Nephron progenitor cell (in vitro differentiated cells): Measurements from ENCODE around the gene PLXNC1.
A peak's percentile ranks its signal among the peaks of the same experiment; 100 is the strongest.

Source experiments
- DNase-seq: peaks from one replicate; pipeline ENCODE4 v3.0.0; 2021
- H3K27ac Mint-ChIP-seq: 2 replicates; pipeline ENCODE4 v1.8.0; 2021; ENCODE audit warnings: mild to moderate bottlenecking, moderate library complexity, mixed read lengths
- H3K27me3 Mint-ChIP-seq: 2 replicates; pipeline ENCODE4 v1.8.0; 2021; ENCODE audit warnings: mild to moderate bottlenecking, low read depth, mixed read lengths; ENCODE audit not compliant: poor library complexity
- H3K36me3 Mint-ChIP-seq: 2 replicates; pipeline ENCODE4 v1.8.0; 2021; ENCODE audit warnings: low read depth, mixed read lengths
- H3K4me1 Mint-ChIP-seq: 2 replicates; pipeline ENCODE4 v1.8.0; 2021; ENCODE audit warnings: mixed read lengths
- H3K4me3 Mint-ChIP-seq: 2 replicates; pipeline ENCODE4 v1.8.0; 2021; ENCODE audit warnings: mild to moderate bottlenecking, moderate library complexity, mixed read lengths
- H3K9me3 Mint-ChIP-seq: 2 replicates; pipeline ENCODE4 v1.8.0; 2021; ENCODE audit warnings: mild to moderate bottlenecking, moderate library complexity, mixed read lengths
- TF ChIP-seq, protein P1 (sequence below): fragments of 200-600 bp; sonication (generic); IDR thresholded peaks from 2 replicates; pipeline ENCODE4 v1.5.0; 2021; ENCODE audit warnings: antibody characterized with exemption

The PLXNC1 gene

DNA sequence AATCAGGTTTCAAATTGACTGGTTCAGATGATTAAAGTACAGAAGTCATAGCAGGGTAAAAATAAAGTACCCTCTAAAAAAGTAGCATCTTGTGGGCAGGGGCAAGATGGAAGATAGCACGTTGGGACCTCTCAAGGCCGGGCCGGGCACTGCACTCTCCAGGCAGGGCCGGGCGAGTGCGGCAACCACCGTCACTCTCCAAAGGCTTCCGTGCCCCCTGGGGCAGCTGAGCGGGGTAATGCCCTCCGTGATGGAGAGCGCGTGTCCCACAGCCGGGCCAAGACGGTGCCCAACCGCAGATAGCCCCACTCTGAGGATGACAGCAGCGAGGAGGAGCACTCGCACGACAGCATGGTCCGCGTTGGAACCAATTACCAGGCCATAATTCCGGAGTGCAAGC is 8.6 kb upstream of the PLXNC1 start:
- Mint-ChIP-seq H3K4me1 (no peaks in the 10 kb centered on the region), H3K27me3 (peaks cover 25% of the 10 kb centered on the region), H3K4me3 (no peak overlapping the region), H3K36me3 (no peaks in the 10 kb centered on the region), H3K27ac (no peak overlapping the region), H3K9me3 (no peaks in the 10 kb centered on the region)
- TF ChIP-seq, protein P1, sequence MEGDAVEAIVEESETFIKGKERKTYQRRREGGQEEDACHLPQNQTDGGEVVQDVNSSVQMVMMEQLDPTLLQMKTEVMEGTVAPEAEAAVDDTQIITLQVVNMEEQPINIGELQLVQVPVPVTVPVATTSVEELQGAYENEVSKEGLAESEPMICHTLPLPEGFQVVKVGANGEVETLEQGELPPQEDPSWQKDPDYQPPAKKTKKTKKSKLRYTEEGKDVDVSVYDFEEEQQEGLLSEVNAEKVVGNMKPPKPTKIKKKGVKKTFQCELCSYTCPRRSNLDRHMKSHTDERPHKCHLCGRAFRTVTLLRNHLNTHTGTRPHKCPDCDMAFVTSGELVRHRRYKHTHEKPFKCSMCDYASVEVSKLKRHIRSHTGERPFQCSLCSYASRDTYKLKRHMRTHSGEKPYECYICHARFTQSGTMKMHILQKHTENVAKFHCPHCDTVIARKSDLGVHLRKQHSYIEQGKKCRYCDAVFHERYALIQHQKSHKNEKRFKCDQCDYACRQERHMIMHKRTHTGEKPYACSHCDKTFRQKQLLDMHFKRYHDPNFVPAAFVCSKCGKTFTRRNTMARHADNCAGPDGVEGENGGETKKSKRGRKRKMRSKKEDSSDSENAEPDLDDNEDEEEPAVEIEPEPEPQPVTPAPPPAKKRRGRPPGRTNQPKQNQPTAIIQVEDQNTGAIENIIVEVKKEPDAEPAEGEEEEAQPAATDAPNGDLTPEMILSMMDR: no peak
- DNase-seq: no peak

DNA sequence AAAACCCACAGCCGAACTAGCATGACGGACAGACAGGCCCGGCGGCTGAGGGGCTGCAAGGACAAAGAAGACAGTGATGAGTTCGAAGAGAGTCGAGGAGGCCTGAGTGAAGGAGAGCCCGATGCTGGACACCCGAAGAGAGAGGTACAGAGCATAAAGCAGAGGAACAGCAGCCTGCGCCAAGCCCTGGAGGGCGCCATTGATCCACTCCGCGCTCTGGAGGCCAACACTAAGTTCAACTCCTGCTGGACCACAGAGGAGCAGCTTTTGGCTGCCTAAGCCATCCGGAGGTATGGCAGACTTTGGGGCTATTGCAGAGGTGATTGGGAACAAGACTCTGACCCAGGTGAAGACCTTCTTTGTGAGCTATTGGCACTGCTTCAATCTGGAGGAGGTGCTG is 7.8 kb upstream of the PLXNC1 start:
- no peaks in the 10 kb centered on the region for H3K4me1 Mint-ChIP-seq
- no peak overlapping the region for H3K4me3 Mint-ChIP-seq
- no peaks in the 10 kb centered on the region for H3K36me3 Mint-ChIP-seq
- peaks cover 33% of the 10 kb centered on the region for H3K27me3 Mint-ChIP-seq
- TF ChIP-seq, protein P1: peak; percentile 41
- DNase-seq: peak; percentile 40
- no peaks in the 10 kb centered on the region for H3K9me3 Mint-ChIP-seq
- no peak overlapping the region for H3K27ac Mint-ChIP-seq

DNA sequence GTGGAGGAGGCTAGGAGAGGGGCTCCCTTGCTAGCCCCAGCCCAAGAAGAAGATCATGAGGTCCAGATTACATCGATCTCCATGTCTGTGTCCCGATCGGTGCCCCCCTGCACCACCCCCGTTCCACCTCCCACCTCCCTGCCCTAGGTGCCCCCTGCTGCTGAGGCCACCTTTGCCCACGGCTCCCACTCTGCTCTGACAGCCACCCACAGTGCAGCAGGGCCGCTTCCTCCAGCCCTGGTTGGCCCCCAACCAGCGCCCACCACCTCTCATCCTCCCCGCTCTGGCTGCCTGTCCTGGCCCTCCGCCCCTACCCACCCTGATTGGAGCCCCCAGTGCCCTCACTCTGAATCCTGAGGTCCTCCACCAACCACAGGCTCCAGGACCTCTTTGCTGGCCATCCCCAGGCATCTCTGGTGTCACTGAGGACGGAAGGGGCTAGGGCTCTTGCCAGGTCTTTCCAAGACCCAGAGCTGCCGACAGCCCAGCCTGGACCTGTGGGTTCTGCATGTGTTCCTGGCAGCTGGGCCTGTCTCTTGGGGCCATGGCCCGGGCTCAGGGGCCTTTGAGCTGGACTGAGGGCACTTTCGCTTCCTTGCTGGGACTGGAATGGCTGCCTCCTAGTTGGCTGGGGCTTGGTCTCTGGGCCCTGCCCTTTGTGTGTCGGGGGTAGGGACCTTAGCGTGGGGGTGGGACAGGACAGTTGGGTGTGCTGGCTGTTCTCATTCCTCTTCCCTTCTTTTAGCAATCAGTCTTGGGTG is 7.2 kb upstream of the PLXNC1 start:
- H3K4me1 Mint-ChIP-seq: no peaks in the 10 kb centered on the region
- no peak for DNase-seq
- TF ChIP-seq, protein P1: no peak
- H3K4me3 Mint-ChIP-seq: no peak overlapping the region
- no peaks in the 10 kb centered on the region for H3K9me3 Mint-ChIP-seq
- H3K36me3 Mint-ChIP-seq: no peaks in the 10 kb centered on the region
- H3K27ac Mint-ChIP-seq: no peak overlapping the region
- peaks cover 39% of the 10 kb centered on the region for H3K27me3 Mint-ChIP-seq

DNA sequence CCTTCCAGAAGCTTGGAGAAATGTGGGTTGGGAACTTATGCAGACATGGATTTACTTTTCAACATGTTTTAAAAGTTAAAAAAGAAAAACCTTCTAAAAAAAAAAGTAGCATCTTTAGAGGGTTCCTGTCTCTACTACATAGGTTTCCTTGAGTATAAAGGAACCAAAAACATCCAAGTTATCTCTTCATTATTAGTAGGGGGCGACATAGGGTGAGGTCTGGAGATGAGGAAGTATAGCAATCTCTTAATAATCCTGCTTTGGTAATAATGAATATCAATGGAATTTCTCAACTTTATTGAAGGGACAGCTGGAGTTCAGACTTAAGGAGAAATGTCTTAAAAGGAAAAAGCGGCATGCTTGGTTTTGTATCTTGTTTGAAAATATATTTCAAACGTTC is 6.5 kb upstream of the PLXNC1 start:
- H3K4me3 Mint-ChIP-seq: no peak overlapping the region
- TF ChIP-seq, protein P1: no peak
- peaks cover 46% of the 10 kb centered on the region for H3K27me3 Mint-ChIP-seq
- no peak overlapping the region for H3K27ac Mint-ChIP-seq
- H3K9me3 Mint-ChIP-seq: no peaks in the 10 kb centered on the region
- DNase-seq: no peak
- no peaks in the 10 kb centered on the region for H3K36me3 Mint-ChIP-seq
- H3K4me1 Mint-ChIP-seq: no peaks in the 10 kb centered on the region

DNA sequence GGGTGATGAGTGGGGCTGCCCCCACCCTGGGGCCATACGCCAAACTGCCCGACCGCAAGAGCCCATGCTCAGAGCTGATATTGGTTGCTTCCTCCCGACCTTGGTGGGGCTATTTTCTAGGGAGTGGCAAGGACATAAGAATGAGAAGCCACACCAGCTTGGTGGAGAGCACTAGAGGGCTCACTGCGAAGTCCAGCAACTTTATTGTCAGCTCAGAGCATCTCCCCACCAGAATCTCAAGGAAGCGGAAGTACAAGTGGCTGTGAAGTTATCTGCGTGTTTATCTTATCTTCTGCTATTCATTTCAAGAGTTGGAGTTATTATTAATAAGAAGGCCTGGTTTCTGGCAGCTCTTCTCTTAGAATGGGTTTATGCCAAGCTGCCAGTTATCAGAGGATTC is 4.9 kb upstream of the PLXNC1 start:
- no peak overlapping the region for H3K4me3 Mint-ChIP-seq
- TF ChIP-seq, protein P1: no peak
- no peaks in the 10 kb centered on the region for H3K36me3 Mint-ChIP-seq
- peaks cover 53% of the 10 kb centered on the region for H3K27me3 Mint-ChIP-seq
- DNase-seq: no peak
- H3K4me1 Mint-ChIP-seq: no peaks in the 10 kb centered on the region
- H3K27ac Mint-ChIP-seq: no peak overlapping the region
- no peaks in the 10 kb centered on the region for H3K9me3 Mint-ChIP-seq

DNA sequence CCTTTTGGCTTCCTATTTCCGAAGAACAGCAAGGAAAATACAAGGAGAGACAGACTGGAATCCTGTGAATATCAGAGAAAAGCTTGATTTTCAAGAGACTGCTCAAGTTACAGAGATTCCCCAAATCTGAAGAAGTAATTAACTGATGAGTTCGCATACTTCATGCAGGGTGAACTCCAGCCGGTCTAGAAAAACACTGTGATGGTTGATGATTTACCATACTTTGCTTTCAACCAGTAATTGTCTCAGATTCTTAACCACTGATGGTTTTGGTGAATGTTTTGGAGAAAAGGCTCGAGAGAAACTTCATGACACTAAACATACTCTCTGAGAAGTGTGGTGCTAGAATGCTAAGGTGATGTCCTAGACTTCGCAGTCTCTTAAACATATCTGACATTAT is 4.4 kb upstream of the PLXNC1 start:
- peaks cover 53% of the 10 kb centered on the region for H3K27me3 Mint-ChIP-seq
- H3K9me3 Mint-ChIP-seq: no peaks in the 10 kb centered on the region
- H3K36me3 Mint-ChIP-seq: no peaks in the 10 kb centered on the region
- no peak overlapping the region for H3K27ac Mint-ChIP-seq
- no peak for DNase-seq
- no peaks in the 10 kb centered on the region for H3K4me1 Mint-ChIP-seq
- TF ChIP-seq, protein P1: no peak
- H3K4me3 Mint-ChIP-seq: no peak overlapping the region
